Astrocyte (in vitro differentiated cells and primary cell): ENCODE data around the gene PURB. TPM values are rescaled to one million over a fixed set of nuclear protein-coding genes. Genes with fewer than 3 reads are reported as not detected.
"Not testable (repeated sequence)": the region's sequence is repeated elsewhere in the genome, so short reads cannot be mapped to it uniquely, and the experiment has no call there.

Experiments
- DNase-seq: peaks from one replicate; pipeline ENCODE4 v3.0.0-alpha.2; 2010; ENCODE audit warnings: low read depth
- FAIRE-seq: peaks from 2 replicates; lab custom pipeline; 2011; peaks lifted over from hg19 to GRCh38; lab: Jason Lieb, UNC
- H2AFZ ChIP-seq: 2 replicates; pipeline ENCODE4 v1.6.0; 2012; ENCODE audit warnings: low read depth, low read length, inconsistent platforms
- H3K27ac ChIP-seq: 2 replicates; pipeline ENCODE4 v1.5.1; 2011; ENCODE audit warnings: low read depth, low read length, inconsistent platforms
- H3K27me3 ChIP-seq: 2 replicates; pipeline ENCODE4 v1.6.0; 2011; ENCODE audit warnings: low read length, inconsistent platforms; ENCODE audit not compliant: insufficient read depth
- H3K36me3 ChIP-seq: 2 replicates; pipeline ENCODE4 v1.5.1; 2011; ENCODE audit warnings: low read length, inconsistent platforms; ENCODE audit not compliant: insufficient read depth
- H3K4me1 ChIP-seq: 2 replicates; pipeline ENCODE4 v1.5.1; 2011; ENCODE audit warnings: low read length, inconsistent platforms; ENCODE audit not compliant: insufficient read depth
- H3K4me2 ChIP-seq: 2 replicates; pipeline ENCODE4 v1.6.0; 2012; ENCODE audit warnings: low read length, inconsistent platforms
- H3K4me3 ChIP-seq: 2 replicates; pipeline ENCODE4 v1.5.1; 2011; ENCODE audit warnings: low read depth, mild to moderate bottlenecking, low read length, inconsistent platforms; ENCODE audit not compliant: insufficient read depth
- H3K79me2 ChIP-seq: 2 replicates; pipeline ENCODE4 v1.6.0; 2012; ENCODE audit warnings: mild to moderate bottlenecking, low read length, inconsistent platforms; ENCODE audit not compliant: insufficient read depth
- H3K9ac ChIP-seq: 2 replicates; pipeline ENCODE4 v1.6.0; 2012; ENCODE audit warnings: mild to moderate bottlenecking, low read length, inconsistent platforms
- H3K9me3 ChIP-seq: 2 replicates; pipeline ENCODE4 v1.5.1; 2012; ENCODE audit warnings: low read depth, mild to moderate bottlenecking, low read length, inconsistent platforms; ENCODE audit not compliant: insufficient read depth
- H4K20me1 ChIP-seq: 2 replicates; pipeline ENCODE4 v1.6.0; 2012; ENCODE audit warnings: low read length, inconsistent platforms; ENCODE audit not compliant: insufficient read depth
- H3K27ac Mint-ChIP-seq: one replicate; pipeline ENCODE4 v1.8.0; 2021; ENCODE audit warnings: mild to moderate bottlenecking, mixed read lengths; ENCODE audit not compliant: unreplicated experiment
- H3K27me3 Mint-ChIP-seq: one replicate; pipeline ENCODE4 v1.8.0; 2021; ENCODE audit warnings: low read depth, mixed read lengths; ENCODE audit not compliant: unreplicated experiment
- H3K36me3 Mint-ChIP-seq: one replicate; pipeline ENCODE4 v1.8.0; 2021; ENCODE audit warnings: low read depth, mixed read lengths; ENCODE audit not compliant: unreplicated experiment
- H3K4me1 Mint-ChIP-seq: one replicate; pipeline ENCODE4 v1.8.0; 2021; ENCODE audit warnings: low read depth, mixed read lengths; ENCODE audit not compliant: unreplicated experiment
- H3K4me3 Mint-ChIP-seq: one replicate; pipeline ENCODE4 v1.8.0; 2021; ENCODE audit warnings: mild to moderate bottlenecking, moderate library complexity, mixed read lengths; ENCODE audit not compliant: unreplicated experiment
- H3K9me3 Mint-ChIP-seq: one replicate; pipeline ENCODE4 v1.8.0; 2021; ENCODE audit warnings: mild to moderate bottlenecking, mixed read lengths; ENCODE audit not compliant: unreplicated experiment
- CTCF ChIP-seq: IDR thresholded peaks from 2 replicates; pipeline ENCODE4 v1.5.1; 2011; ENCODE audit warnings: low read depth, mild to moderate bottlenecking, inconsistent platforms, low read length, moderate library complexity; ENCODE audit not compliant: insufficient read depth
- EZH2 ChIP-seq: IDR thresholded peaks from 2 replicates; pipeline ENCODE4 v1.6.1; 2012; ENCODE audit warnings: mild to moderate bottlenecking, low read length, inconsistent platforms; ENCODE audit not compliant: insufficient read depth
- total RNA-seq: library from RNA; stranded (reverse); gene quantifications from 2 replicates; pipeline ENCODE4 v1.2.1, GENCODE V29; 2021

The PURB gene
- total RNA-seq, 1 donor from 2014 or later = 26.3 TPM

- H3K27me3 ChIP-seq = no peaks in the 10 kb centered on the region
- peaks cover 8% of the 10 kb centered on the region for H3K4me1 ChIP-seq
- Mint-ChIP-seq H3K27ac (peak overlapping the region; percentile 72), H3K36me3 (peaks cover 2% of the 10 kb centered on the region), H3K9me3 (peaks cover 5% of the 10 kb centered on the region), H3K4me3 (no peak overlapping the region), H3K4me1 (peaks cover 8% of the 10 kb centered on the region), H3K27me3 (no peaks in the 10 kb centered on the region)
- TF ChIP-seq EZH2 = no peak
- TF ChIP-seq CTCF = no peak
- H3K79me2 ChIP-seq = no peaks in the 10 kb centered on the region
- no peaks in the 10 kb centered on the region for H4K20me1 ChIP-seq
- peak; percentile 76 for FAIRE-seq
- peak overlapping the region; percentile 24 for H3K4me2 ChIP-seq
- H3K9me3 ChIP-seq = no peaks in the 10 kb centered on the region
- DNase-seq = peak; percentile 88
- H3K36me3 ChIP-seq = no peaks in the 10 kb centered on the region
- no peak overlapping the region for H3K9ac ChIP-seq
- H2AFZ ChIP-seq = no peak overlapping the region
- no peak overlapping the region for H3K4me3 ChIP-seq
- peak overlapping the region; percentile 12 for H3K27ac ChIP-seq
These were observed 18.0 kb downstream of the PURB start for GRCh38 chr7:44867073-44867995.

GRCh38 chr7:44861949-44862348 is 23.4 kb downstream of the PURB start:
- H3K36me3 ChIP-seq, H3K4me2 ChIP-seq, H3K27me3 ChIP-seq, H3K27me3 Mint-ChIP-seq, H3K27ac ChIP-seq, H2AFZ ChIP-seq, H3K4me3 Mint-ChIP-seq, H3K36me3 Mint-ChIP-seq, H3K9ac ChIP-seq, H3K9me3 ChIP-seq, H3K79me2 ChIP-seq, DNase-seq, H4K20me1 ChIP-seq, FAIRE-seq, H3K27ac Mint-ChIP-seq, H3K4me1 Mint-ChIP-seq, H3K4me3 ChIP-seq, H3K4me1 ChIP-seq, H3K9me3 Mint-ChIP-seq: not testable (repeated sequence)

GRCh38 chr7:44858161-44858560 is 27.2 kb downstream of the PURB start:
- peak; percentile 14 for TF ChIP-seq CTCF
- TF ChIP-seq EZH2 = no peak
- FAIRE-seq (no peak), DNase-seq (no peak)
- Histone ChIP-seq H3K27me3 (no peaks in the 10 kb centered on the region), H4K20me1 (no peaks in the 10 kb centered on the region), H3K9ac (no peak overlapping the region), H3K4me3 (no peak overlapping the region), H3K27ac (no peak overlapping the region), H3K9me3 (no peaks in the 10 kb centered on the region), H3K36me3 (no peaks in the 10 kb centered on the region), H3K4me2 (no peak overlapping the region), H2AFZ (no peak overlapping the region), H3K4me1 (no peaks in the 10 kb centered on the region), H3K79me2 (no peaks in the 10 kb centered on the region)
- Mint-ChIP-seq H3K36me3 (no peaks in the 10 kb centered on the region), H3K27me3 (no peaks in the 10 kb centered on the region), H3K4me1 (peaks cover 2% of the 10 kb centered on the region), H3K27ac (no peak overlapping the region), H3K4me3 (no peak overlapping the region), H3K9me3 (no peaks in the 10 kb centered on the region)
